ENCODE data around the gene SCMH1. TPM values are rescaled to one million over a fixed set of nuclear protein-coding genes. Genes with fewer than 3 reads are reported as not detected.
A peak's percentile ranks its signal among the peaks of the same experiment; 100 is the strongest.

SCMH1 gene
- total RNA-seq, 1 donor from 2014 or later: 18.4 TPM

DNA sequence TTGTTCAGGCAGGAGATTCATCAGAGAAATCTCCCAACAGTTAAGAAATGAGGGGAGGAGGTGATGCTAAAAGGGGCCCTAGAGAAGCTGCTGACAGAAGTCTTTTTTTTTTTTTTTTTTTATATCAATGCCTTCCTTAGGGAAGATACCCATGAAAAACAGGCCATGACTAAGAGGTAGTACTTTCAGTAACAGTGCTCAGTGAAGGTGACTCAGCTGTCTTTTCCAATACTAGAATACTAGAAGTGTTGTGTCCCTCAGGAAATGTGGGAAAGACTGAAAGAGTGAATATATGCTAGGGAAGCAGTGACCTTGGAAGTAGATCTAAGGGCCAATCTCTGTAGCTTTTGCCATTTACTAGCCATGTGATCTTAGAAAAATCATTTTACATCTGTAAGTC is 168.1 kb downstream of the SCMH1 start:
- Histone ChIP-seq H3K27me3 (ENCODE audit: insufficient read depth, low read length) (no peaks in the 10 kb centered on the region), H3K9me3 (ENCODE audit: insufficient read depth, low read depth, low read length) (no peaks in the 10 kb centered on the region), H2AFZ (ENCODE audit: low read depth, low read length) (no peak overlapping the region), H4K20me1 (ENCODE audit: insufficient read depth, low read length) (no peaks in the 10 kb centered on the region), H3K9ac (ENCODE audit: low read length) (no peak overlapping the region), H3K4me1 (ENCODE audit: insufficient read depth, low read length) (no peaks in the 10 kb centered on the region), H3K4me3 (ENCODE audit: insufficient read depth, low read depth, low read length) (no peak overlapping the region), H3K27ac (ENCODE audit: low read depth, low read length) (no peak overlapping the region), H3K79me2 (ENCODE audit: insufficient read depth, low read length) (no peaks in the 10 kb centered on the region), H3K4me2 (ENCODE audit: low read length) (no peak overlapping the region), H3K36me3 (ENCODE audit: insufficient read depth, low read length) (no peaks in the 10 kb centered on the region)
- DNase-seq (ENCODE audit: low read depth): peak; percentile 63
- TF ChIP-seq EZH2 (IDR thresholded peaks at IDR 0.05; ENCODE audit: insufficient read depth, low read length): no peak
- TF ChIP-seq, protein P1, sequence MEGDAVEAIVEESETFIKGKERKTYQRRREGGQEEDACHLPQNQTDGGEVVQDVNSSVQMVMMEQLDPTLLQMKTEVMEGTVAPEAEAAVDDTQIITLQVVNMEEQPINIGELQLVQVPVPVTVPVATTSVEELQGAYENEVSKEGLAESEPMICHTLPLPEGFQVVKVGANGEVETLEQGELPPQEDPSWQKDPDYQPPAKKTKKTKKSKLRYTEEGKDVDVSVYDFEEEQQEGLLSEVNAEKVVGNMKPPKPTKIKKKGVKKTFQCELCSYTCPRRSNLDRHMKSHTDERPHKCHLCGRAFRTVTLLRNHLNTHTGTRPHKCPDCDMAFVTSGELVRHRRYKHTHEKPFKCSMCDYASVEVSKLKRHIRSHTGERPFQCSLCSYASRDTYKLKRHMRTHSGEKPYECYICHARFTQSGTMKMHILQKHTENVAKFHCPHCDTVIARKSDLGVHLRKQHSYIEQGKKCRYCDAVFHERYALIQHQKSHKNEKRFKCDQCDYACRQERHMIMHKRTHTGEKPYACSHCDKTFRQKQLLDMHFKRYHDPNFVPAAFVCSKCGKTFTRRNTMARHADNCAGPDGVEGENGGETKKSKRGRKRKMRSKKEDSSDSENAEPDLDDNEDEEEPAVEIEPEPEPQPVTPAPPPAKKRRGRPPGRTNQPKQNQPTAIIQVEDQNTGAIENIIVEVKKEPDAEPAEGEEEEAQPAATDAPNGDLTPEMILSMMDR (IDR thresholded peaks at IDR 0.05; ENCODE audit: insufficient read depth, low read depth, low read length): no peak
- Mint-ChIP-seq H3K4me3 (ENCODE audit: unreplicated experiment) (no peak overlapping the region), H3K9me3 (ENCODE audit: unreplicated experiment) (peaks cover 3% of the 10 kb centered on the region), H3K27ac (ENCODE audit: unreplicated experiment) (peak overlapping the region; percentile 36), H3K4me1 (ENCODE audit: low read depth, unreplicated experiment) (peaks cover 6% of the 10 kb centered on the region), H3K27me3 (ENCODE audit: low read depth, unreplicated experiment) (no peaks in the 10 kb centered on the region), H3K36me3 (ENCODE audit: low read depth, unreplicated experiment) (peaks cover 5% of the 10 kb centered on the region)
- peak; percentile 54 for FAIRE-seq

DNA sequence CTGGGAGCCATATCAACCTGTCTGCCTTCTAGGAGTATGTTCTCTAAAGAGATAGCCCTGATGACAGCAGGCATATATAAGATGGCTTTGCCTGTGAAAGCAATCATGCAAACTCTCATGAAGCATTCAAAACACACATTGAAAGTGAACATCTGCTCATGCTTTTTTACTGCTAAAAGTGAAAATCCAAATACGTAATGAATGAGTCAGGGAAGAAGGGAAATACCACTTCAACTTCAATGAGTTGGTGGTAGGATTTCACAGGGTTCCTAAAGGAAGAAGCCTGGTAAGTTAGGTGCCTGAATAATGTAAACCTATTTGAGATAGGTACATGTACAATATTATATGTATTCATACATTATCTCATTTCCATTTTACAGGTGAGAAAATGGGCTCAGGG is 170.1 kb downstream of the SCMH1 start:
- Histone ChIP-seq H3K27me3 (ENCODE audit: insufficient read depth, low read length) (no peaks in the 10 kb centered on the region), H4K20me1 (ENCODE audit: insufficient read depth, low read length) (no peaks in the 10 kb centered on the region), H3K4me2 (ENCODE audit: low read length) (no peak overlapping the region), H2AFZ (ENCODE audit: low read depth, low read length) (no peak overlapping the region), H3K4me3 (ENCODE audit: insufficient read depth, low read depth, low read length) (no peak overlapping the region), H3K79me2 (ENCODE audit: insufficient read depth, low read length) (no peaks in the 10 kb centered on the region), H3K9me3 (ENCODE audit: insufficient read depth, low read depth, low read length) (no peaks in the 10 kb centered on the region), H3K4me1 (ENCODE audit: insufficient read depth, low read length) (no peaks in the 10 kb centered on the region), H3K9ac (ENCODE audit: low read length) (no peak overlapping the region), H3K27ac (ENCODE audit: low read depth, low read length) (no peak overlapping the region), H3K36me3 (ENCODE audit: insufficient read depth, low read length) (no peaks in the 10 kb centered on the region)
- peaks cover 6% of the 10 kb centered on the region for H3K4me1 Mint-ChIP-seq (ENCODE audit: low read depth, unreplicated experiment)
- H3K27me3 Mint-ChIP-seq (ENCODE audit: low read depth, unreplicated experiment): no peaks in the 10 kb centered on the region
- no peaks in the 10 kb centered on the region for H3K9me3 Mint-ChIP-seq (ENCODE audit: unreplicated experiment)
- no peak overlapping the region for H3K4me3 Mint-ChIP-seq (ENCODE audit: unreplicated experiment)
- no peak overlapping the region for H3K27ac Mint-ChIP-seq (ENCODE audit: unreplicated experiment)
- FAIRE-seq (no peak), DNase-seq (ENCODE audit: low read depth) (peak; percentile 61)
- TF ChIP-seq, protein P1 (IDR thresholded peaks at IDR 0.05; ENCODE audit: insufficient read depth, low read depth, low read length): no peak
- TF ChIP-seq EZH2 (IDR thresholded peaks at IDR 0.05; ENCODE audit: insufficient read depth, low read length): no peak
- H3K36me3 Mint-ChIP-seq (ENCODE audit: low read depth, unreplicated experiment): peaks cover 3% of the 10 kb centered on the region

DNA sequence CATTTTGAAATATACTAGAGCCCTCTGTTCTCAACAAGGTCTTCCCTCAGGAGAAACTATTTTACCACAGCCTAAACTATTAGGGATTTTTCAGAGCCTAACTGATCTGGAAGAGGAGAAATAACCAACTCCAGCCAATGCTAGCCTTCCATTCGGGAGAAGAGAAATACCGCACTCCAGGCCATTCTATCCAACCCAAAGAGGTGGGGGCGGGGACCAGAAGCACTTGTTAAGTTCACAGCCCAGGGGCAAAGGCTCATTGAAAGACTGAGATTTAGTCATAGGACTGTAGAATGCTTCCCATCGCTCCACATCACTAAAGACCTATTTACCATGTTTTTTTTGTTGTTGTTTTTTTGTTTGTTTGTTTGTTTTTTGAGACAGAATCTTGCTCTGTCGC is 185.2 kb downstream of the SCMH1 start:
- no peak overlapping the region for H3K4me2 ChIP-seq (ENCODE audit: low read length)
- peaks cover 22% of the 10 kb centered on the region for H3K36me3 Mint-ChIP-seq (ENCODE audit: low read depth, unreplicated experiment)
- no peak overlapping the region for H3K9ac ChIP-seq (ENCODE audit: low read length)
- FAIRE-seq (no peak), DNase-seq (ENCODE audit: low read depth) (no peak)
- peaks cover 5% of the 10 kb centered on the region for H3K9me3 Mint-ChIP-seq (ENCODE audit: unreplicated experiment)
- no peaks in the 10 kb centered on the region for H3K9me3 ChIP-seq (ENCODE audit: insufficient read depth, low read depth, low read length)
- no peak overlapping the region for H3K4me3 Mint-ChIP-seq (ENCODE audit: unreplicated experiment)
- no peaks in the 10 kb centered on the region for H3K4me1 ChIP-seq (ENCODE audit: insufficient read depth, low read length)
- no peak overlapping the region for H3K27ac ChIP-seq (ENCODE audit: low read depth, low read length)
- H3K4me3 ChIP-seq (ENCODE audit: insufficient read depth, low read depth, low read length): no peak overlapping the region
- no peaks in the 10 kb centered on the region for H4K20me1 ChIP-seq (ENCODE audit: insufficient read depth, low read length)
- peaks cover 3% of the 10 kb centered on the region for H3K36me3 ChIP-seq (ENCODE audit: insufficient read depth, low read length)
- H3K27me3 ChIP-seq (ENCODE audit: insufficient read depth, low read length): no peaks in the 10 kb centered on the region
- H3K4me1 Mint-ChIP-seq (ENCODE audit: low read depth, unreplicated experiment): no peaks in the 10 kb centered on the region
- TF ChIP-seq EZH2 (IDR thresholded peaks at IDR 0.05; ENCODE audit: insufficient read depth, low read length): no peak
- TF ChIP-seq, protein P1 (IDR thresholded peaks at IDR 0.05; ENCODE audit: insufficient read depth, low read depth, low read length): no peak
- no peaks in the 10 kb centered on the region for H3K27me3 Mint-ChIP-seq (ENCODE audit: low read depth, unreplicated experiment)
- H3K27ac Mint-ChIP-seq (ENCODE audit: unreplicated experiment): no peak overlapping the region
- H3K79me2 ChIP-seq (ENCODE audit: insufficient read depth, low read length): no peaks in the 10 kb centered on the region
- H2AFZ ChIP-seq (ENCODE audit: low read depth, low read length): no peak overlapping the region
